ENCODE measurements around the gene CAPSL.
"Not testable (repeated sequence)": the region's sequence is repeated elsewhere in the genome, so short reads cannot be mapped to it uniquely, and the experiment has no call there.

CAPSL gene

GRCh38 chr5:35876454-35876853, 62.0 kb downstream of the CAPSL start:
- no peak for DNase-seq (ENCODE audit: low spot score)

GRCh38 chr5:35870605-35871004, 67.8 kb downstream of the CAPSL start:
- no peak for DNase-seq (ENCODE audit: low spot score)

GRCh38 chr5:35869685-35870277, 68.6 kb downstream of the CAPSL start:
- no peak for DNase-seq (ENCODE audit: low spot score)

- DNase-seq (ENCODE audit: low spot score): no peak
These were observed 70.4 kb downstream of the CAPSL start for GRCh38 chr5:35867998-35868397.

DNA sequence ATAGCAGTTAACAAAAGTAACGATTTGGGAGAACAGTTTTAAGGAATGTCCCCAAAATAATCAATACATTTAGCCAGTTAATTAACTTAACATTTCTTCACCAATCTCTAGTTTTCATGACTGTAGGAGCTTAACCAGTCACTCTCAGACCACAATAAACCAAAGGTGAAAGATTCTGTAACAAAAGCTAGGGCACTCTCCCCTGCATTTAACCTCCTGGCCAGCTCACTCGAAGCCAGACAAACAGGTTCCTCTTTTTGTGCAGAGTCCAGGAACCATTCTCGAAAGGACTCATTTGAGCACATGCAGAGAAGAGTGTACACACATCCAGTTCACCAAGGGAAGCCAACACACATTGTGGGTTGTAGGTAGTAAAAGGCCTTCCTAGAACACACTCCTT, 75.3 kb downstream of the CAPSL start:
- DNase-seq (ENCODE audit: low spot score): no peak

- no peak for DNase-seq (ENCODE audit: low spot score)
These were observed 76.3 kb downstream of the CAPSL start for GRCh38 chr5:35862126-35862525.

DNA sequence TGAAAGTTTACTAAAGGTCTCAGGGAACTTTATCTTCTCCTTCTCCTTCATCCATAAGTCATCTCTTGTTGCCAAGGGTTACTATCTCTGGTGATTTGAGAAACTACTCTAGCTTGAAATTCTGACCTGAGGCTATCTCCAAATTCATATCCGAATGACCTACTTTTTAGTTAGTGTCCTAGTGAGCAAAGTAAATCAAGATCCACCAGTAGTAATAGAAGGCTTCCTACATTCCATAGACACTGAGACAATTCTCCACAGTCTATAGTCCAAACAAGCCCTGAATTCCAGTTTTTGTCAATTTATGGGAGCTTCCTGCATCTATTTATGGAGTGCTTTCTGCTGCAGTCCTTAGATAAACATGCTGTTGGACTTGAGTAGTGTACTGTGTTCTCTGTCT, 76.7 kb downstream of the CAPSL start:
- DNase-seq (ENCODE audit: low spot score): no peak

GRCh38 chr5:35860686-35861085, 77.7 kb downstream of the CAPSL start:
- DNase-seq (ENCODE audit: low spot score): no peak

DNA sequence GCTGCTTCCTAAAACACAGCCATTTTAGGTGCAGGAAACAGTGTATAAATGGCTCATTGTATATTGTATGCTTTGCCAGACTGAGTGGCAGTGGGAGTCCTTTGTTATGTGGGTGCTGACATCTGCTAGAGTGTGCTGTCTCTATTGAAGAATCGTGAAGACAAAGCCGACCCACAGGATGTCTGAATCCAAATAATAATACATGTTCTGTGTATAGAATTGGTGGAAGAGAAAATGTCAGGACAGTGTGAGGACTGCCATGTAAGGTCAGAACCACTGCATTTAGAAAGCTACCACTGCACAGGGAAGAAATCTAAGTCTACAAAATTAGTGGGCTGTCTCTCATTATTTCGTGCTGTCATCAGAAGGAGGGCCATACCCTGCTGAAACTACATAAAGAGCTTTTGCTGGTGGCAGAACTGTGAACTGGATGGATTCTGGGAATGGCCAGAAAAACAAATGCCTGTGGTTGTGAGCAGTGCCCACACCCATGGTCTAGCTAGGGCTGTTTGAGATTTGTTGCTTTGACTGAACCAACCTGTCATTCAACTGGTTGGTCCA, 79.2 kb downstream of the CAPSL start:
- DNase-seq (ENCODE audit: low spot score): no peak

DNA sequence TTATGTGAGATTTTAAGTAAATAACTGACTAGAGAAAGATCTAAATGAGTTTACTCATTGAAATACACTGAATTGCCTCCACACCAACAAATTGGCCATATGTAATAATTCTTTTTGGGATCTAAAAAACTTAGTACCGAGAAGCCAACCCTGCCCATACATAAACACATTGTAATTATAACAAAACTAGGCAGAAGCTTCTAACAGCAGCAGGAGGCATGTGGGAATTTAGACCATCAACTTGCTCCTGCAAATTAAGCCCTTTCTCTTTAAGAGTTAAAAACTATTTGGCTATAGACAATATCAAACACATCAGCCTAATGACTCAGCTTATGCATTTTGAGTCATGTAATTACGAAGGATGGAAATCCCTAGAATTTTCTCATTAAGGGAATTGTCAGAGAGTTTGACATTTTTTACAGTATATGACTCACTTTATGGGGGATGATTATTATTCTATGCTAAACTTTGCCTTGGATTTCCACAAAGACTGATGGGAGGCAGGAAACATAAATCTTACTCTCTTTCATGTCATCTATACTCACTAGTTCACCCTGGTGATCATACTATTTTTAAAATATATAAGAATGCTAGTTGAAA, 80.7 kb downstream of the CAPSL start:
- DNase-seq (ENCODE audit: low spot score): no peak

GRCh38 chr5:35856765-35857351, 81.6 kb downstream of the CAPSL start, which contains the start of gene IL7R:
IL7R (plus strand) TSS chr5:35856891; CDS start chr5:35856978, 87 bp downstream.
- DNase-seq (ENCODE audit: low spot score): no peak

GRCh38 chr5:35856186-35856764, 82.1 kb downstream of the CAPSL start:
- DNase-seq (ENCODE audit: low spot score): not testable (repeated sequence)

DNA sequence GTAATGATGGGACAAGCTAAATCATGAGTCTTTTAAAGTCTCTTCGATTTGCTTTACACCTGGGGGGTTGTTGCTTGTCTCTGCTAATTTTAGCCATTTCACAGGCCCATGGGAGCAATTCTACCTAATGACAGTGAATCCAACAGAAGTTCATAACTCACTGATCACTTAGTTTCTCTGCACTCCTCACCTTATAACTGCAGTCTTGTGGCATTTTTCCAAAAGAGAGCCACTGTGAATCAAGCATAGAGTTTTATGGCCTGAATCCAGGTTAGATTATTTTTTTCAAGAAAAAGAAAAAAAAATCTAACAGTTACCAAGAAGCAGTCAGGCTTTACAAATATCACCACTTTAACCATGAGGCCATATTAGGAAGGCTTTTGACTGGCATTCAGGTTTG, 83.2 kb downstream of the CAPSL start:
- DNase-seq (ENCODE audit: low spot score): no peak
